Activated CD4-positive, CD25-positive, alpha-beta regulatory T cell treated with anti-CD3 and anti-CD28 coated beads, Interleukin-2, amount 50 U/mL, for 72 hours (primary cell): ENCODE data around the gene FLRT2.

Experiments
- DNase-seq: peaks from one replicate; pipeline ENCODE4 v3.0.0; 2021

FLRT2 gene, protein sequence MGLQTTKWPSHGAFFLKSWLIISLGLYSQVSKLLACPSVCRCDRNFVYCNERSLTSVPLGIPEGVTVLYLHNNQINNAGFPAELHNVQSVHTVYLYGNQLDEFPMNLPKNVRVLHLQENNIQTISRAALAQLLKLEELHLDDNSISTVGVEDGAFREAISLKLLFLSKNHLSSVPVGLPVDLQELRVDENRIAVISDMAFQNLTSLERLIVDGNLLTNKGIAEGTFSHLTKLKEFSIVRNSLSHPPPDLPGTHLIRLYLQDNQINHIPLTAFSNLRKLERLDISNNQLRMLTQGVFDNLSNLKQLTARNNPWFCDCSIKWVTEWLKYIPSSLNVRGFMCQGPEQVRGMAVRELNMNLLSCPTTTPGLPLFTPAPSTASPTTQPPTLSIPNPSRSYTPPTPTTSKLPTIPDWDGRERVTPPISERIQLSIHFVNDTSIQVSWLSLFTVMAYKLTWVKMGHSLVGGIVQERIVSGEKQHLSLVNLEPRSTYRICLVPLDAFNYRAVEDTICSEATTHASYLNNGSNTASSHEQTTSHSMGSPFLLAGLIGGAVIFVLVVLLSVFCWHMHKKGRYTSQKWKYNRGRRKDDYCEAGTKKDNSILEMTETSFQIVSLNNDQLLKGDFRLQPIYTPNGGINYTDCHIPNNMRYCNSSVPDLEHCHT

DNA sequence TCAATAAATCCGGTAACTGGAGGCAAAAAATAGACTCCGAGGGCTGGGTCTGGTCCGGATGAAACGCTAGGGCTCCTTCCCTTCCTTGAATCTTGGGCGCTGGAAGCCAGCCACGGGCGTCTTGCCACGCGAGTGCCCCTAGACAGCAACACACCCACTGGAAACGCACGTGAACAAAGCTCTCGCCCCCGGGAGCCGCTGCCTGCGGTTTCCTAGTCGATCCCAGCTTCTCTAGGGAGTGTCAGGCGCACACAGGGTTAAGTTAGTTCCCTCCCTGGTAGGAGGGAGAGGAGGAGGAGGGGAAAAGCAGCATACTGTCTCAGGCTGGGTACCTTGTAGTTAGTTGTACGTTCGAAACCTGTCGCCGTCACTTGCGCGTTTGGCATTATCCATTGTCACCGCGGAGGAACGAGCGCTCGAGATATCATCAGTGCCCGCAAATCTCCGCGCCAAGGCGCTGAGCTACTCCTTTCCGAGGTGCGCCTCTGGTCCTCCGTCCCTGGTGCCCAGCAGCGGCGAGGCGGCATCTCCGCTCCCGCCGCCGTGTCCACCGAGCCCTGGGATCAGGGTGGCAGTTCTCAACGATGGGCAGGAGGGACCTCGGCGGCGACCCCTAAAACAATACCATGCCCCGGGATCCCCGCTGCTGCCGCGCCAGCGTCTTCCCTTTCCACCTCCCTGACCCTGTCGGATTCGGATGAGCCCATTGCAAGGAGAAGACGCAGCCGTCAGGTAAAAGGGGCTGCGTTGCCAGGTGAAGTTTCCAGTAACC, at the start of gene FLRT2:
TSS of gene FLRT2 (plus strand) at position 342 of the 772 bp plus-strand sequence. CDS start 91,371 bp downstream, outside the sequence.
- DNase-seq, result no peak

DNA sequence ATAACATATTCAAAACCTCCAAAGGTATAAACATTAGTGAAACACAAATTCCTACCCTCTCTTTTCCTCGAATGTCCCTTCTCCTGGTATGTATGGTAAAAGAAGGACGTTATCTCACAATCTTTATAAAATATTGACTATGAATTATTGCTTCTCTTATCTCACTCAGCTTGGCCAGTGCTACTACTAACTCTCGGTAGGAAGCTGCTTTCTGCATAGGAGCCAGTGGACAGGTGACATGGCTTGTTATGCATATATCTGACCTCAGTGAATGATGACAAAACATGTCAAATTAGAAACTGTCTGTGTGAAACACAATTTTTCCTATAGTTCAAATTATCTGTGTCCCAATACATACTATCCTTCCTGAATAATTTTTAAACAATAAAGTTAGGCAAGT, 48.5 kb upstream of the FLRT2 start:
- DNase-seq, result no peak

- no peak for DNase-seq
Observed at GRCh38 chr14:85482552-85482951, 47.4 kb upstream of the FLRT2 start.

DNA sequence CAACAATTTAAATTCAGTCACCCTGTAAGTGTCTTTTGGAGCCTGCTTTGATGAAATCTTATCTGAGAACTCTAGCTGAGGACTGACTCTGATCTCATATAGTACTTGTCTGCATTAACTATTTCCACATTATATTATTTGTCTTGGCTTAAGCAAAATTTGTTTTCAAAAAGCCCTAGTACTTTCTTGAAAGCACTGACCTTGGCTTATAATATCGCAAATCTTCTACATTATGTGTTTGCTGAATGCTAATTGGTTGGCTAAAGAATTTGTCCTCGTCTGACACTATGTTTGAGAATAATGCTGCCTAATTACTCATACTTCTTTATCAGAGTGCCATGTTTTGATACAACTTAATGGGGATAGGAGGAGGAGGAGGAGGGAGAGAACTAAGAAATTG, 46.9 kb upstream of the FLRT2 start:
- DNase-seq, result no peak

DNA sequence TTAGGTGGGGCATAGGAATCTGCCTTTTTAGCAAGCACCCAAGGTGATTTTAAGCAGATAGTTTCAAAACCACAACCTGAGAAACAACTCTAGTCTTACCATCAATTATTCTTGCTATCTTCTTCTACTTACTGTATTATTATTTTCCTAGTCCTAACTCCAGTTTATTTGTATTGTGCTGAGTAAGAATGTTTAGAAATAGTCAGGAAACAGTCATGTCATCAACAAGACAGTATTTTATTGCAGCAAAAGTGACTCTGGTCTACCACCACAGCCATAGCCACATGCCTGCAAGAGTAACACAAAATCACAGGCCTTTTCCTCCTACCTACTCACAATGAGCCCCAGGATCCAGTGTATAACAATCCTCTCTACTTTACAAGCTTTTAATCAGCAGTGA, 46.3 kb upstream of the FLRT2 start:
- DNase-seq, result no peak

DNA sequence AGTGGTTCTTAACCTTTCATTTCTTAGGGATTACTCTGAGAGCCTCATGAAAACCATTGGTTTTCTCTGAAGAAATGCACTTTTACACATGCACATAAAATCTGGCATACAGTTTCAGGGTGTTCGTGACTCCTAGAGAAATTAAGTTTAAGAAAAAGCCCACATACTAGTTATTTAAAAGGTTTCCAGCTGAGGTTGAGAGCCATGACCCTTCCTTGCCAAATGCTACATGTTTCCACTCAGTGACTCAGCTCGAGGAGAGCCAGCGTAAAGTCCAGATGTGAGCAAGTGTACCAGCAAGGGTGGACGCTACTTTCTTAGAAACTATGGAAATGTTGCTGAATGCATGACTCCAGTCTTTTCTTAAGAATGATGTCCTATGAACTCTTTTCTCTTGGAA, 42.7 kb upstream of the FLRT2 start:
- no peak for DNase-seq

GRCh38 chr14:85501751-85502150, 28.2 kb upstream of the FLRT2 start:
- no peak for DNase-seq

GRCh38 chr14:85508863-85509262, 21.1 kb upstream of the FLRT2 start:
- no peak for DNase-seq

DNA sequence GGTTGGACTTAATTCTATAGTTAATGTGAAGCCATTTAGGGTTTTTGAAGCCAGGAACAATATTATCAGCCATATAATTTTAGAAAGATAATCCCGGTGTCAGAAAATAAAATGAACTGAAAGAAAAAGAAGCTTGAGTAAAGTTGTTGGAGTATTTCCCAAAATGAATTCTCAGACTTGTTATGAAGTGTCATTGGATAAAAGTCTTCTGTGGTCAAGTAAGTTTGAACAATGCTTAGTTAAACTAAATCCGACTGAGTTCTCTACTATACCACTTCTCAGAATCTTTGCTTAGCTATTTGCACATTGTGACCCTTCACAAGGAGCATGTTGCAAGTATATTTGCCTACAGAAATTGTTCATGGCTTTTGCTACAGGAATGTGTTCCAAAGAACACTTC, 17.5 kb upstream of the FLRT2 start:
- DNase-seq, result no peak

DNA sequence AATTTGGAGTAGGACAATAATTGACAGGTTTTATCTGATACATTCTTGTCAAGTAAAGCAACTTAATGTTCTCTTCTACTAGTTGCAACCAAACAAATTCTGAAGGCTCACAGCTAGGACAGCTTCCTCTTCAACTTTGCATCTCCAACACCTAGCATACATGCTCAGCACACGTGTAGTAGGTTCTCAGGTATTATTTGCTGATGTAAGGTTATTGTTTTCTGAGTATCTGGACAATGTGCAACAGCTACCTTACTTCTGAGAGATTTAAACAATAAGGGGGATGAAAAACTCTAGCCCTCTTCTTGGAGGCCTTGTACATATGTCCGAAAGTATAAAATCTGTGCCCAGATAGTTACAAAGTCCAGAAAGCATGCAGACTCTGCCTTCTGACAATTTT, 15.5 kb upstream of the FLRT2 start:
- no peak for DNase-seq

DNA sequence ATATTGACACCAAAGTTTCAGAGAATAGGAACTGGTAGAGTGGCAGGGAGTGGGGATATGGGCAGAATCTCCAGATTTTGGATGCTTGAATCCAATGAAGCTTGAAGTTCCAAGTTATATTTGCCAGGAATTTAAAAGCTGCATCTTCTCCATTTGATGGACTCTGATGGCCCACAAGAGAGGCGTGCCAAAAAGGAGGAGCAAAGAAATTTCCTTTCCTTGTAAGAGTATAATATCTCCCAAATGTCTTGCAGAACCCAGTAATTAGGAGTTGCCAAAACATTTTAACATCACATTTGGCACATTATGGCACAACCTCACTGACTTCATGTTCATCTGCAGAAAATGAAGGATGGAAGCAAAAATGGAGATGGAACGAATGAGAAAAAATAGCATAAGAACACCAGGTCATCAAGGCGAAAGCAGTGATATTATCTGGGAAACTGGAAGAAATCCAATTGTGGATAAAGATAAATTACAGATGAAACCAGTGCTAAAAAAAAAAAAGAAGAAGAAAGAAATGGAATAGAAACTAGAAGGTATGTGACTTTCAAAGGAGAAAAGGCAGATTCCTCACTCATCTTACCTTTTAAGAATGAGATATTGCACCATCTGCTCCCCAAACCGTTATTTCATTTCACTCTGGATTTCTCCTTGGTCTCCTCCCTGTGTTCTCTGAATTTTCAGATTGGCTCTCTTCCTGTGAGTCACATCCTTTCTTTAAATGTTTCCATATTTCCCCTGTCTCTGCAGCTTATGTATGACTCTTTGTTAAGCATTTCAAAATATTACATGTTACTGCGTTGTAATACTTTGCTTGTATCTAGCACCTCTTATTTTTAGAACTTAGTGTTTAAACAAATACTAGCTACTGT, 13.5 kb upstream of the FLRT2 start:
- DNase-seq, result no peak

GRCh38 chr14:85517114-85517688, 12.7 kb upstream of the FLRT2 start:
- no peak for DNase-seq

GRCh38 chr14:85519661-85520305, 10.2 kb upstream of the FLRT2 start:
- DNase-seq, result no peak

- DNase-seq, result no peak
Observed at GRCh38 chr14:85520581-85520980, 9.4 kb upstream of the FLRT2 start.

DNA sequence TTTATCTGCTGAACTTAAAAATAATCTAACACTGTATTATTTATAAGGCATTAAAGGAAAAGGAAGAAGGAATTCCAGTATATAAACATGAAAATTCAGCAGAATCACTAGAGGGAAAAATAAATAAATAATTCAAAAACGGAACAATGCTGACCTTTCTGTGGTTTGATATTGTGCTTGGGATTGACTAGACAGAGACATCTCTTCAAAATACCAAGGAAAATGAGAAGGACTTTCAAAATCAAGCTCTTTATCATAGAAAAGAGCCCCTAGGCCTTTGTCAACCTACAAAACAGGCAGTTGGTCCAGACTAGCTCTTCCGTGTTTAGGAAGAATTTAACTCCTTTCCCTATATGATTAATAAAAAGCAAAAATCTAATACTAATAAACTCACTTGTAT, 6.3 kb upstream of the FLRT2 start:
- DNase-seq, result no peak

GRCh38 chr14:85527006-85527405, 2.9 kb upstream of the FLRT2 start:
- DNase-seq, result no peak

GRCh38 chr14:85527445-85528035, 2.4 kb upstream of the FLRT2 start:
- DNase-seq, result no peak

DNA sequence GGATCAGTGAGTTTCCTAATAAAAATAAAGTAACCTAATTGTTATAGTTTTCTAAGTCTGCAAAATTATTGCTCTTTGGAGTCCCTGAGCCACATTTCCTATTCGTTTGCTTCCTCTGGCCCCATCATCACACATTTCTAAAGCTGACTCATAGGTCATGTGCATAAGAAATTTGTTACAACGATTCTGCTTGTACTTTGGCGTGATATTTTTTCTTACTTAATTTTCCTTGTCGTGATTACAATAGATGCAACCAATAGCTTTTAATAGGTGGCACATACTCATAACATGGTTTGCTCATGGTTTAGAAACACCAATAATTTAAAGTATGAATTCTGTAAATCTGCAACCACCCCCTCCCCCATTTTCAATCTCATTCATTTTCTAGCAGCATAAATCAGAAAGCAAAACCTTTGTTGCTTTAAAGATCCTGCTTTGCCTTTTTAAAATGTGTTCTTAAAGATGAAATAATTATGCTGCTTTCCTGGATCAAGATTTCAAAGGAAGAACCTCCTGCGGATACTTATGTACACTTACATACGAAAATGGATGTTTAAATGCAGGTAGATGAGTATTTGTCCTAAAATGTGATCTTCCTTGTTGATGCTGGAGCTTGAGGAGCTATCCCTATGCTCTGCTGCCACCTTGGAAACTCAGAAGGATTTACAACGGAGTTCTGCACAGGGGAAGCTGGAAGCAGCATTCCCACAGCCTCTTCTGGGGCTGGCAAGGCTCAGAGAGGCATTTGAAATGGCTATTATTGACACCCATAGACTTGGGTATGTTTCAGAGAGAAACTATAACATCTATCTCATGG, 1.7 kb upstream of the FLRT2 start:
- DNase-seq, result no peak

GRCh38 chr14:85528897-85529631, 880 bp upstream of the FLRT2 start:
- no peak for DNase-seq

DNA sequence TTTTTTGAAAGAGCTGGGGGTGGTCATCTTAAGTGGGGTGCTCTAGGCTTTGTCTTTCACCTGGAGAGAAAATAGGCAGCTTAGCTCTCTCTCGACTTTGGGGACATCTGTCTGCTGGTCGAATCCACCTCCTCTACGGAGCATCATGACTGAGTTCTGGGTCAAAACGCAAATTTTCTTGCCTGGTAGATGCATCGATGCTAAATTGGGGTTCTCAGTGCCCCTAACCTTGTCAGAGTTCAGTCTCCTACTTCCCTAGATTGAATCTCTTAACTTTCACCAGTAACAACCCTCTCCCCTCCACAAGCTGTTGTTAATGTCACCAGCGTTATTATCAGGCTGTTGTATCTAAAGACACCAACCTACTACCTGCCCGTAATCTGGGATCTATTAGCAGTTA, 682 bp downstream of the FLRT2 start:
- no peak for DNase-seq
